Measurements from ENCODE around the gene PIGP. TPM values are rescaled to one million over a fixed set of nuclear protein-coding genes. Genes with fewer than 3 reads are reported as not detected.

The PIGP gene
- total RNA-seq, 1 experiment from 2014 or later = 13.2 TPM

GRCh38 chr21:37071561-37072273, 1.2 kb downstream of the PIGP start:
- H3K4me1 ChIP-seq (ENCODE audit: insufficient read depth, low read length) = peaks cover 5% of the 10 kb centered on the region; the same call in 1 of the 2 replicates
- no peak overlapping the region for H3T11ph ChIP-seq (ENCODE audit: low read length)
- H2BK120ac ChIP-seq (ENCODE audit: low read depth, low read length, poor library complexity, severe bottlenecking) = no peak overlapping the region
- peak overlapping the region; percentile 50 for H2AFZ ChIP-seq (ENCODE audit: low read length)
- H3K18ac ChIP-seq (ENCODE audit: insufficient read length, low read depth, low read length) = peak overlapping the region; percentile 86
- Mint-ChIP-seq H3K4me1 (peaks cover 24 to 30% of the 10 kb centered on the region in 2 experiments), H3K4me3 (peak overlapping the region; percentile 65 to 75), H3K9me3 (no peaks in the 10 kb centered on the region; a peak in 1 of 5 replicates), H3K27ac (peak overlapping the region; percentile 8 to 72 (median 54); a peak in 4 of 7 replicates), H3K27me3 (ENCODE audit: low read depth) (peaks cover 24% of the 10 kb centered on the region), H3K36me3 (ENCODE audit: insufficient read depth in 1 of 3, low read depth in 3 of 3) (peaks cover 0 to 15% (median 8%) of the 10 kb centered on the region in 3 experiments; a peak in 4 of 7 replicates)
- H3K23me2 ChIP-seq (ENCODE audit: insufficient read length, low read depth, low read length, poor library complexity, severe bottlenecking) = peaks cover 14% of the 10 kb centered on the region
- peak overlapping the region; percentile 14 for H4K5ac ChIP-seq (ENCODE audit: insufficient read length, low read depth, low read length)
- no peaks in the 10 kb centered on the region for H3K9me3 ChIP-seq (ENCODE audit: control insufficient read depth, low read depth, low read length)
- peak overlapping the region; percentile 97; the same call in 1 of the 2 replicates for H3K14ac ChIP-seq (ENCODE audit: insufficient read depth, low read length)
- H3K4ac ChIP-seq (ENCODE audit: low read depth, low read length) = no peak overlapping the region
- H3K79me2 ChIP-seq (ENCODE audit: insufficient read depth, low read length) = 0 out of 2 replicates have a peak, but pooled peaks cover 3% of the 10 kb centered on the region
- H3K9ac ChIP-seq (ENCODE audit: extremely low read depth, insufficient read length, low read length) = peak overlapping the region; percentile 75
- no peak overlapping the region for H3K56ac ChIP-seq (ENCODE audit: insufficient read length, low read depth, low read length)
- no peak for DNase-seq
- no peak overlapping the region for H3K23ac ChIP-seq (ENCODE audit: insufficient read length, low read depth, low read length)
- peak overlapping the region; percentile 5 for H4K91ac ChIP-seq (ENCODE audit: insufficient read length, low read depth, low read length)
- H3K79me1 ChIP-seq (ENCODE audit: insufficient read depth, low read depth, low read length, poor library complexity, severe bottlenecking) = no peaks in the 10 kb centered on the region
- H3K27ac ChIP-seq (ENCODE audit: insufficient read length, low read depth, low read length) = no peak overlapping the region
- H4K20me1 ChIP-seq (ENCODE audit: control insufficient read depth, insufficient read depth, insufficient read length) = no peaks in the 10 kb centered on the region
- H2BK15ac ChIP-seq (ENCODE audit: low read depth, low read length) = no peak overlapping the region
- no peak for TF ChIP-seq CTCF (conservative IDR thresholded peaks at IDR 0.05)
- H2BK5ac ChIP-seq (ENCODE audit: insufficient read length, low read length) = no peak overlapping the region
- no peak overlapping the region for H2AK5ac ChIP-seq (ENCODE audit: insufficient read length, low read length)
- no peak overlapping the region for H4K8ac ChIP-seq (replicated peaks; ENCODE audit: insufficient read length, low read depth, low read length)
- peak overlapping the region; percentile 78 for H3K4me2 ChIP-seq (ENCODE audit: insufficient read depth, insufficient read length, low read length)
- whole genome bisulfite sequencing (ENCODE audit: extremely low coverage, insufficient read length, low lambda C conversion rate) = no CpG with 5 or more reads among the region's 12 CpGs
- no peak overlapping the region for H2BK20ac ChIP-seq (ENCODE audit: low read depth, low read length, poor library complexity, severe bottlenecking)
- H2BK12ac ChIP-seq (ENCODE audit: insufficient read length, low read depth, low read length) = no peak overlapping the region
- peaks cover 11% of the 10 kb centered on the region; the same call in 1 of the 2 replicates for H3K27me3 ChIP-seq (ENCODE audit: insufficient read depth, low read length)

Data from H9 (cell line).